ENCODE data around the gene PKMYT1.

The PKMYT1 gene

DNA sequence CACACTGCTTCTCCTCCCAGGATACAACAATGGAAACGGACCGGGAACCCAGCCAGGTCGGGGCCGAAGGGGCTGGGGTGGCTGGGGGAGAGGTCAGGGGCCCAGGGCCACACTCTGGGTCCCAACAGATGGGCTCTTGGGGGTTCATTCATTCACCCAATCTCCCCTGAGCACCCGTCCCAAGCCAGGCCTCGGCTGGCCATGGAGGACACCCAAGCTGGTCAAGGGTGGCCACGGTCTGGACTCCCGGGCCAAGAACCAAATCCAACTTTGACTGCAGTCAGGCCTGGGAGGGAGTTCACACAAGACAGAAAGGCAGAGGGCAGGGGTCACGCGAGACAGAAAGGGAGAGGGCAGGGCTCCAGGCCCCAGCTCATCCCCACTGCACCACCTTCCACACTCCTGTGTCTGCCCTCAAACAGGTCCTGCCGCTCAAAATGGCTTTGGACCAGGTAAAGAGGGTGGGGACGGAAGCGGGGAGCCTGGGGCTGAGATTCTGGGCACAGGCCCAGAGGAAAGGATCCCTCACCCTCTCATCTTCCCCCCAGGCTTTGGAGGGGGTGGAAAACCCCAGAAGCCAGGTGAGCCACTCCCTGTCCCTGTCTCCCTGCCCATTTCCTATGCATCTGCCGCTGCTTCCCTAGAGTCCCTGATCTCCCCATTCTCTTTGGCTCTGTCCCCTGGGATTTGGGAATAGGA, 12.3 kb upstream of the PKMYT1 start:
- no peak for DNase-seq

DNA sequence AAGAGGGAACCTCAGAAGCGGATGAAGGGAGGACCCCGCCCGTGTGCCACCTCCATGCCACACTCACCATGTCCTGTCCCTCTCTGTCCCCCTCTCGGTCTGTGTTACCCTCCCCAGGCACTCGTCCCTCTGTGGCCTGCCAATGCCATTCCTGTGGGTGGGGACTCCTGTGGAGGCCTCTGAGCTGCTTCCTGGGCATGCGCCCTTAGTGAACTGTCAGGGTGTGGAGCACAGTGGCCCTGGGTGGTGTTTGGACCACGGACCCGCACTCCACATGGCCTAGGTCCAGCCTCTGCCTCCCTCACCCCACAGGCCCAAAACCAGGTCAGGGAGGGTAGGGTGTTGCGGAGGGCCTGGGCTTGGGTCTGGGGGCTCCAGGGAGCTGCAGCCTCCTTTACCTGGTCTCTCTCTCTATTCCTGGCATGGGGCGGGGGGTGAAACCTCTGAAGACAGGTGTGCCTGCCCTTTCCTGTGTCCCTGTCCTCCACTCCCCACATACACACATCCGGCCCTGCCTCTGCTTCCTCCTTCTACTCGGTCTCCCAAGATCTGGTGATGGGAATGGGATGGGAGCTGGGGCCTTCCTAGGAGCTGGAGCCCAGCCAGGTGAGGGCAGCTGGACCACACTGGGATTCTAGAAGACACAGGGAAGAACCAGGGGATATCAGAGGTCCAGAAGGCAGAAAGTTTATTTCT, 11.5 kb upstream of the PKMYT1 start:
- no peak for DNase-seq

DNA sequence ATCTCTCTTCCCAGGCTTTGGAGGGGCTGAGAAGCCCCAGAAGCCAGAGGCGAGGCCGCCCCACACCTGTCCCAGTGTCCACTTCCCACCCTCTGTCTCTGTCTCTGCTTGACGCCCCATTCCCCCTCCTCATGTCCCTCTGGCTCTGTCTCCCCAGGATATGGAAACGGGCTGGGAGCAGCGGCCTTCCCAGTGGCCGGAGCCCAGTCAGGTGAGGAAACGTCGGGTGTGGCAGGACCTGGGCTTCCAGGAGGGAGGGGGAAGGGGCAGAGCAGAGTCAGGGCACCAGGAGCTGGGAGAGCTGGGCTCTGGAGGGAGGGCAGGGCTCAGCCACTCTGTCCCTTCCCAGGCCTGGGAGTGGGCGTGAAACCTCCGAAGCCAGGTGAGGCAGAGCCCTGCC, 10.6 kb upstream of the PKMYT1 start:
- no peak for DNase-seq

DNA sequence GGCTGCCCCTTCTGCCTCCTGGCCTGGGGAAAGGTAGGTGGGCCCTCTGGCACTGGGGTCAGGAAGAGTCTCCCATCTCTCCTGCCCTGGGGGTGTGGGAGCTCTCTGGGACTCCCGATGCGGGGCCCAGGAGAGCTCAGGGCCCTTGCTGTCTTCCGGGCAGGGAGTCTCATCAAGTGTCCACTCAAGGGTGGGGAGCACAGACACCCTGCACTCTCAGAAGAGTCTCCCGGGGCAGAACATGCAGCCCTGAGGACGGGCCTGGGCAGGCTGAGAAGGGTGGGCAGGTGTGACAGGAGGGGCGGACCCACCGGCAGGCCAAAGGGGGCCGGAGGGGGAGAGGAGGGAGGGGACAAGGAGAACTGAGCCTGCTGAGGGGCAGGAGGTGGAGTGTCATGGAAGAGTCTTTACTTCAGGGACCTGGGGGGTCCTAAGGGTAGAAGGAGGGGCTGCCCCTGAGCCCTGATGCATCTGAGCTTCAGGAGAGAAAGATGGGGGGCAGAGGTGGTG, 8.4 kb upstream of the PKMYT1 start:
- no peak for DNase-seq

DNA sequence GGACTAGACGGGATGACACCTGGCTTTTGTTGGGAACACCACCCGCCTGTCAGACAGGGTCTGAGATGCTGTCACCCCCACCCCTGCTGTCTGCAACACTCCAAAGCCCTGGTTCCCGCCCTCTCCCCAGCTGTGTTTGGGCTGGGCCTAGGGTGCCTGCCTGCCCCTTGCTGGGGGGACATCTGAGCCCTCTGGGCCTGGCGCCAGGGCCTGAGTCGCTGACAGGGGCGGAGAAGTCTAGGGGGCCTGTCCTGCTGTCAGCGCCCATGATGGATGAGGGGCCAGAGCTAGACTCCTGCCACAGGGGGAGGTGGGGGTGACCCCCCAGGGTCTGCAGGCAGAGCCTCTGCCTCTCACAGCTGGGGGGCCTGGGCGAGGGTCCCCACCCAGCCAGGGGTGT, 7.6 kb upstream of the PKMYT1 start:
- DNase-seq: no peak

DNA sequence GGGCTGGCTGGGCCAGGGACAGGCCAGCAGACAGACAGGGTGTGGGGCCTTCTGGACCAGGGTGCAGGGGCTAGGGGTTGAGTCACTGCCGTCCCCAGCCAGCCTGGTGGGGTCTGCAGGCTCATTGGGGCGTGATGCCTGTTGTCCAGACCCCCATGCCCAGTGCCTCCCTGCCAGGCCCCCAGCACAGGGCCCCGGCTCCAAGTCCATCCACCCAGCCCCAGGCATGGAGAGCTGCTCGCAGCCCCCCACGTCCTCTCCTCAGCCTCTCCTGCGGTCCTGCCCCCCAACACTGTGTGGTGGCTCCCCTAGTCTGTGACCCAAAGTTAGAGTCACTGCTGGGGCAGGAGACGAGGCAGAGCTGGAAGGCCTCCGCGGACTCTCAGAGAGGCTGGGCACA, 7.0 kb upstream of the PKMYT1 start:
- DNase-seq: no peak

DNA sequence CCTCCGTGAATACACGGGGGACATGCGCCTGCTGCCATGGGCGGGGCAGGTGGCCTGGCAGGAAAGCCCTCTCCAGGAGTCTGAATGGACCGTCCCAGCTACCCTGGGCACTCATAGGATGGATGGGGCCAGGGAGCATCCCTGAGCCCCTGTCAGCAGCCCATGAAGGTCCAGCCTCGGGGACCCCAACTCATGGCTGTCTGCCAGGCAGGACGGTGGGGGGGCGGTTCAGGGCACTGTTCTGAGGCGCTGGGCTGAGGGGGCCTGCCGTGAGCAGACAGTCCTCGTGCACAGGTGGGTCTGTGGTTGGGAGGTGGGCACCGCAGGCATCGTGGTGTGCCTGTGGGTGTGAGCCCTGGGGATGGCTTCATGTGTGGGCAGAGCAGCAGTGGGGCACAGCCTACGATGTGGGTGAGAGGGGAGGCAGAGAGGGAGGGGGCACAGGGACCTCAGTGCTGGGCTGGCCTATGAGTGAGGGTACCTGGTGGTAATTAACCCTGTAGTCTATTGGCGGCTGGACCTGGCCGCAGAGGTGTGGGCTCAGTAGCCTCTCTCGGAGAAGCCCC, 6.5 kb upstream of the PKMYT1 start:
- no peak for DNase-seq

DNA sequence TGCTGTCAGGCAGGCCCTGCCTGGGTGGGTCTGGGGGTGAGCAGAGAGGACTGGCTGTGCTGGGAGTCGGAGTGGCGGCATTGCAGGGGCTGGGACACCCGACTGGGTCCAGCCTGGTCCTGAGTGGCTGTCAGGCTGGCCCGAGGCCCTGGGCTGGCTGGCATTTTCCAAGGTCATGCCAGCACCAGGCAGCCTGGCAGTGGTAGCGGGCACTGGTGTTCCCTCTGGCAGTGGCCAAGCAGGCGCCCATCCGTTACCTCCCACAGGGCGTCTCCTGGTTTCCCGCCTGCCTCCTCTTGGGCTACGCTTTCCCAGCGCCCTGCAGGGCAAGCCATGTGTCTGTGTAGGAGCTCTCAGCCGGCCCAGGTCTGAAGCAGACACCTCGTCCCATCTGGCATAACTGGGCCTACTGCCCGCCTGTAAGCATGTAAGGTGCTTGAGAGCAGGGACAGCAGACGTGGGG, 5.7 kb upstream of the PKMYT1 start:
- DNase-seq: no peak

DNA sequence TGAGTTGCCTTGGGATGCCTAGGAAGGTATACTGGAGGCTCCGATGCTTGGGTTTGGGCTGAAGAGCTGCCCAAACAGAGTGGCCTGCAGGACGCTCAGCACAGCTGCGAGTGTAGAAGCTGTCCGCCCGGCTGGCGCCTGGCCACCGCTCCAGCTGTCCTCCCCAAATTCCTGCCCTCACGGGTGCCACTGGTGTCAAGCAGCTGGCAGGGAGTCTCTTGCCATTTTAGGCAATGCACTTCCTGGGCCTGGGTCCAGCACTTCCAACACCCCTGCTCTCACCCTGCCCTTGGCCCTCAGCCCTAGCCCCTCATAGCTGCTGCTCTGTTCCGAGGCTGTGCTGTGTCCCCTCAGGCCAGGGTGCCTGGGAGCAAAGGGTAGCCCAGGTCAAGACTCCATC, 5.2 kb upstream of the PKMYT1 start:
- no peak for DNase-seq

DNA sequence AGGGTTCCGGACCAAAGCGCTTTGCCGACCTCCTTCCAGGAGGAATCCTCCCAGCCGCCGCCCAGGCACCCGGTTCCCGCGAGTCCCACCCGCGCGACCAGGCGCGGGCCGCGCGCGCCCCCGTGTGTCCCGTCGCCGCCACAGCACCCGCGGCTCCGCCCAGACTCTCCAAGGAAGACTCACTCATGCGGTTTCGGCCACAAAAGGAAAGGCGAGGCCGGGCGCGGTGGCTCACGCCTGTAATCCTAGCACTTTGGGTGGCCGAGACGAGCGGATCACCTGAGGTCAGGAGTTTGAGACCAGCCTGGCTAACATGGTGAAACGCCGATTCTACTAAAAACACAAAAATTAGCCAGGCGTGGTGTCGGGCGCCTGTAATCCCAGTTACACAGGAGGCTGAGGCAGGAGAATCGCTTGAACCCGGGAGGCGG, 3.5 kb upstream of the PKMYT1 start:
- peak; percentile 33 for DNase-seq

DNA sequence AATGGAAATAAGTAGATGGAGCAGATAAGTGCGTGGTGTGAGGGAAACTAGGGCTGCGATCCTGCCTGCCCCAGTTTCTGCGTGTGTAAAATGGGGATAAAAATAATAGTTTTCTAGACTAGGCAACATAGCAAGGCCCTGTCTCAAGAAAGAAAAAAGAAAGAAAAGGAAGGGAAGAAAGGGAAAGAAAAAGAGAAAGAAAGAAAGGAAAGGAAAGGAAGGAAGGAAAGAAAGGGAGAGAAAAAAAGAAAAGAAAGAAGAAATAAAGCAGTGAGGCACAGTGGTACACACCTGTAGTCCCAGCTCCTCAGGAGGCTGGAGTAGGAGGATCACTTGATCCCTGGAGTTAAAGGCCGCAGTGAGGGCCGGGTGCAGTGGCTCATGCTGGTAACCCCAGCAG, 2.2 kb upstream of the PKMYT1 start:
- DNase-seq: no peak

DNA sequence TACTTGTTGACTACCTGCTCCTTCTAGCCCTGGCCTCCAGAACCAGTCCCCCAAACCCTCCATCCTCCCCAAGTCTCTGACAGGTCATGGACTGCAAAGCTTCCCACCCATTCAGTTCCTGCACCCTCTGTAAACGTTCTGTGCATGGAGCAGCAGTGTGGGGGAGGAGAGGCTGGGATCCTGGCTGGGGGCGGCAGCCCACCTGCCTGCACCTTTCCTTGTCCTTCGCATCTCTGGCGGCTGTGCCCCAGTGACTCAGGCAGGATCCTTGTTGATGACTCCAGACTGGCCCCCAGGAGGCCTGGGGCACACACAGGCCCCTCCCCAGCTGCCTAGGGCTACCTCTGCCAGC, 1.6 kb upstream of the PKMYT1 start:
- DNase-seq: no peak

DNA sequence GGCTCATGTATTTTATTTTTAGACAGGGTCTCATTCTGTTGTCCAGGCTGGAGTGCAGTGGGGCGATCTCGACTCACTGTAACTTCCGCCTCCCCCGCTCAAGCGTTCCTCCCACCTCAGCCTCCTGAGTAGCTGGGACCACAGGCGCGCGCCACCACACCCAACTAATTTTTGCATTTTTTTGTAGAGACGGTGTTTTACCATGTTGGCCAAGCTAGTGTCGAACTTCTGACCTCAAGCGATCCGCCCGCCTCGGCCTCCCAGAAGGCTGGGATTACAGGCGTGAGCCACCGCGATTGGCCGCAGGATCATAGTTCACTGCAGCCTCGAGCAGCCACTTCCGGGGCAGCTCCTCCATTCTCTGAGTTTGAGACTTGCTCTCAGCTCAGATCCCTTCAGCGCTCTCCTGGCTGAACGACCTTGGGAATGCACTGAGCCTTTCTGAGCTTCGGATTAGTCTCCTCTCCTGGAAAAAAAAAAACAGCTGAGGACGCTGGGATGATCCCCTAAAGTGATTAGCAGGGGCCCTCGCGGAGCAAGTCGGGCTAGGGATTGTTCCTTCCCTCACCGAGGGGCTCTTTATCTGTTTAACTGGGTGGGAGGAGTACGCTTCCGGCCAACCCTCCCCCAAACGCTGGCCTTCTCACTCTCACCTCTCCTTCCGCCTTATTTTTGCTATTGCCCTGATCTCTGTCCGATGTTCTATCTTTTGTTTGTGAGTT, 1.1 kb upstream of the PKMYT1 start:
- DNase-seq: no peak

DNA sequence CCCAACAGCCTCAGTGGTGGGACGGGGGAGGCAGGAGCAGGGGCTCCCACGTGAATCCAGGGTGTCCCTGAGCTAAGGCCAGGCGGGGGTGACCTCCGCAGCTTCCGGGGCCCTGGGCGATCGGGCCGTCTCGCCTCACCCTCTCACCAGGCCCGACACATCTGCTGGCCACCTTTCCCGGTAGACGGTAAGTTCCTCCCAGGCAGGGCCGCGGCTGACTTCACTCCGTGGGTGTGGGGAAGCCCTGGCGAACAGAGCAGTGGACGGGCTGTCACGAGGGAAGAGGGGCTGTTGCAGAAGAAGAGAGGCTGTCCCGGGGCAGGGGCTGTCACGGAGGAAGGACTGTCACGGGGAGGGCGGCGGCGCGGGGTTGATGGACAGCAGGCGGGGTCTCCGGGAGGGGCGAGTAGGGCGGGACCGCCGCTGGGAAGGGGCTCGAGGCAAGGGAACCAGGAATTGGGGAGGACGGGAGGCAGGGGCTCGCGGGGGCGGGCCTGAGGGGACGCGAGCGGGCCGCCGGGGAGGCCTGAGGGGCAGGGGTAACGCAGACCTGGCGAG, 498 bp downstream of the PKMYT1 start:
- peak; percentile 1 for DNase-seq

DNA sequence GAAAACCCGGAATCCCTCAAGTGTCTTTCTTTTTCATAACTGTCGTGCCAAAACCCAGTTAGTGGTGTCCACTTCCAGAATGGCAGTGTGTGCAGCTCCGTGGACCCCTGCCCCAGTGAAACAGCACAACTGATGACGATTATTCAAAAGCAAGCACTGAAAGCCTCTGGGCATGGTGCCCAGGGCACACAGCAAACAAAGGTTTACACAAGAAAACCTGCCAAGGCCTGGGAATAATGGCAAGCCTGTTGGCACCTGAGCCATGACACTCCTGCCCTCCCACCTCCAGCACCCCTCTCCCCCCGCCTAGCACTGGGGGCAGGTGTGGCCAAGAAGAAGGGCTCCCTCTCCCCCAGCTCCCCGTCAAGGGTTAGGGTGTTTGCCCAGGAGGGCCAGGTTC, 2.8 kb downstream of the PKMYT1 start:
- no peak for DNase-seq

DNA sequence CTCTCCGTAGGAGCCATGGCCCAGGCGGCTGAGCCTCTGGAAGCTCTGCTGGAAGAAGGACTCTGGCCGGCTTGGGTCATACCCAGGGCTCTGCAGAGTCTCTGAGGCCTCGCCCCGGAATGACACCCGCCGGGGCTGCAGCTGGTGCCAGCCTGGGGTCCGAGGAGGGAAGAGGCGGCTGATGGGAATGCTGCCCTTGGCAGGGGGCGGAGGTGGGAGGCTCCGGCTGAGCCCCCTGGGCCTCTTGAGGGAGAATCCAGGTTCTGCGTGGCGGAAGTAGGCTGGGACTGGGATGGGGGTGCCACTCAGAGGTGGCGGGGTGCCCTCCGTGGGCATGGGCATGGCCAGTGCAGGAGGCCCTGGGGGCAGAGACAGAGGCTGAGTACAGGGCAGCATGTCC, 3.6 kb downstream of the PKMYT1 start:
- no peak for DNase-seq

DNA sequence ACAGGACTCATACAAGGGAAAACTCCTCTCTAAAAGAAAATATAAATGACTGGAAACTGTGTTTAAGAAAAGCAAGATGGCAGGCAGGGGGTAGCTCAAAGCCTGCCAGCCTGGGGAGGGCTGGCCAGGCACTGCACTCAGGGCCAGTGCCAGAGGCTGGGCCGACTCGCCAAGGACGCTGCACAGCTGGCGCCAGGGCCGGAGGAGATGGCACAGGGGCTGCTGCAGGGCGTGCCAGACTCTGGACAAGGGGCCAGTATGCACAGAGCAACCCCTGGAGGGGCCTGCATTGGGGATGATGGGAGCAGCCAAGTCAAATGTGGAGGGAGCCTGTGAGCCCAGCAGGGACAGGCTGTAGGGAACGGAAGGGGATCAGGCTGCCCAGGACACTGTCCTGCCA, 4.0 kb downstream of the PKMYT1 start:
- no peak for DNase-seq

DNA sequence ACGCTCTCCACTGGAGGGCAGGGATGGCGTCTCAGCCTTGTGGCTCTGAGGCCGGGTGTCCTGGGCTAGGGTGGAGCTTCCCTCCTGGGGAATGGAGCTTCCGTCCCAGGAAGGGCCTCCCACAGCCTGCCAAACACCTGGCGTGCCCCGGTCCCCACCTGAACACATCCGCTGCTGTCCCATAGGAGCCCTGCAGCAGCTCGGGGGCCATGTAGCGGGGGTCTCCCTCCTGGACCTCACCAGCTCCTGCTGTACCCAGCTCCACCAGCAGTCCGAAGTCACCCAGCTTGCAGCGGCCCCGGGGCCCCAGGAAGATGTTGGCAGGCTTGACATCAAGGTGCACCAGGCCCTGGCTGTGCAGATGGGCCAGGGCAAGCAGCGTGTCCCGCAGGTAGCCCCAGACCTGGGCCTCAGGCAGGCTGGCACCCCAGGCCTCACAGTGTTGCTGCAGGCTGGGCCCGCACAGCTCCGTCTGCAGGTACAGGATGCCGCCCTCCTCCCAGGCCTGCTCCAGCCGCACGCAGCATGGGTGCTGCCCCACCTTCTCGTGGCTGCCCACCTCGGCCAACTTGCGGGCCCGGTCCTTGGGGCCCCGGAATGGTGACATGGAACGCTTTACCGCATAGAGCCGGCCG, 5.0 kb downstream of the PKMYT1 start:
- no peak for DNase-seq

DNA sequence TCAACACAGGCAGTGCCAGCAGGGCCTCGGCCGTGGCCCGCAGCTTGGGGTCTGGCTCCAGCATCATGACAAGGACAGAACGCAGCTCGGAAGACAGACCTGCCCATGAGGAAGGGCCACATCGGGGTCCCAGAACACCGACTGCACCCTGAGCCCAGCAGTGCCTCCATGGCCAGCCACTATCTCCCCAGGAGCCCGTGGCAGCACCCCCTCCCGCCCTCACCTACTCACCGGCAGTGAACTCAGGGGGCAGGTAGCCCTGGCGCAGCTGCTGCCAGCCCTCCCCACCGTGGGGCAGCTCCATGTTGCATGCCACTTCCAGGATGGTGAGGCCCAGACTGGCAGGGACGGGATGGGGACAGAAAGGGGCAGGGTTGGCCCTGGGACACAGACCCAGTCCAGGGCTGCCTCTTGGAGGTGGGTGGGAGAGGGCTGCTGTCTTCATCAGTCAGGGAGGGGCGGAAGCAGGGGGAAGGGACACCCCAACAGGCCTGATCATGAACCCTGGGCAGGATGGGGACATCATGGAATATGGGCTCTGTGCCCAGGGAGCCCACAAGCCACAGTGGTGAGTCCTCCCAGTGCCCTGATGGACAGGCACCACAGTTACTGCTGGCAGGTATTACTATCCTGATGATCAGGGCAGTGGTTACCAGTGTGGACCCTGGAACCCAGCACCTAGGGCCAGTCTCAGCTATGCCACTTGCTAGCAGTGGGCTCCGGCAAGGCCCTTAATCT, 5.8 kb downstream of the PKMYT1 start:
- no peak for DNase-seq

DNA sequence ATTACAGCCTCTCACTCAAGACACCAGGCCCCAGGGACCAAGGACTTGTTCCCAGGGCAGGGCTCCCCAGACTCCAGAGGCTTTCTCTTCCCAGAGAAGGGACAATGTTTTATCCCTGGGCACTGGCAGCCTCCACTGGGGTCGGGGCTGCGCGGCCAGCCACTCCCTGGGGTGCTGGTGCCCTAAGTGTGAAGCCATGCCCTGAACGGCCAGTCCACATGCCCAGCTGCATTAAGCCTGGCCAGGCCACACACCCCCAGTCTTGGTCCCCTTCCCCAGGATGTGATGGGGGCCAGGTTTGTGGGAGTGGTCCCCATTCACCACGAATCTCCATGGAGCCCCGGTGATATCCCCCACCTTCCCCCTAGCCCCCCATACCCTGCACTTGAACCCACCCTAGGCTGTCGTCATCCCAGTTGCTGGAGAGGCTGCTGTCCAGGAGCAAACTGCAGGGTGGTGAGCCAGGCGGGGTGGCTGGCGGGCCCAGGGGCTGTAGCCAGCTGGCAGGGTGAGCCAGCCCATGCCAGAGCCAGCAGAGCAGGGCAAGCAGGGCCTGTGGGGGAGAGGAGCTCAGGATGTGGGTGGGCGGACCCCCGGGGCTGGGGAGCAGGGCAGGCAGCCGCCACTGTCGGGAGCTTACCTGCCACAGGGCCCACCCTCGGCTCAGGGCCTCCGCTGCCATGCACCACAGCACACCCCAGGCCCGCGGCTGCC, 6.5 kb downstream of the PKMYT1 start:
- DNase-seq: no peak

DNA sequence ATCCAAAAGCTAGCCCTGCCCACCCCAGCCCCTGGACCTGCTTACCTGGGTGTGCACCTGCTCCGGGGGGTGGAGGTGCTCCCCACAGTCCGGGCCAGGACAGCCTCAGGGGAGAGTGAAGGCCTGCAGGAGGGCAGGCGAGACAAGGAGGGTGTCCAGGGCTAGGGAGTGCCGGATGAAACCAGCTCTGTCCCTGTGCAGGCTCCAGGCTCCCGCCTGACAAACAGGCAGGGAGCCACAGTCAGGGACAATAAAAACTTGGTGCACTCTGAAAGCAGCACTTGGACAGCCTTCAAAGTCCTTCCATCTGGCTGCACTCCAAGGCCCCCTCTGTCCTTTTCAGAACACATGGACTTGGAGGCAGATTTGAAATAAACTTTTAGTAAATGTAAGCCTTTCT, 7.2 kb downstream of the PKMYT1 start:
- DNase-seq: no peak
